Renal cortex interstitium (tissue), 11 donors: Measurements from ENCODE around the gene CD81. TPM values are rescaled to one million over a fixed set of nuclear protein-coding genes. Genes with fewer than 3 reads are reported as not detected.
A peak's percentile ranks its signal among the peaks of the same experiment; 100 is the strongest.

ENCODE experiments used
- DNase-seq, 11 donors: peaks; one replicate each; pipeline ENCODE4 v3.0.0-alpha.2; 2013; ENCODE audit warnings: low read depth in 9 of 11, low spot score in 4 of 11; ENCODE audit errors: extremely low read depth in 1 of 11
- polyA plus RNA-seq, 3 donors: library from polyadenylated mRNA; unstranded; fragments of 120-200 nt; gene quantifications; one replicate each; pipeline ENCODE4 v1.2.1, GENCODE V29; 2013; ENCODE audit not compliant: insufficient read length in 3 of 3

CD81 gene
- polyA plus RNA-seq, 3 donors, result 528 to 587 (median 583) TPM

GRCh38 chr11:2393941-2394817 lies 17.1 kb downstream of the CD81 start:
- no peak for DNase-seq

DNA sequence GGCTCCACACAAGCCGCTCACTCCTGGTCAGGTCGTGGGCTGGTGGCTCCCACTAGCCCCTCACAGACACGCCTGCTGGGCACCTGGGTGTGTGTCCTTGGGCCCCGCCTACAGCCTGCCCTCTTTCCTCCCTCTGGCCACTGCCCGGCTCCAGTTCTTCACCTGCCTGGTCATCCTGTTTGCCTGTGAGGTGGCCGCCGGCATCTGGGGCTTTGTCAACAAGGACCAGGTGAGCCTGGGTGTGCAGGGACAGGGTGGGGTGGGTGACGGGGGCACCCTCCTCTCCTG lies 17.7 kb downstream of the CD81 start:
- DNase-seq, result no peak

- no peak for DNase-seq
These were observed 18.2 kb downstream of the CD81 start for GRCh38 chr11:2395211-2395730.

GRCh38 chr11:2395856-2396255 lies 18.7 kb downstream of the CD81 start:
- DNase-seq, result no peak

GRCh38 chr11:2396471-2396870 lies 19.4 kb downstream of the CD81 start:
- no peak for DNase-seq

- DNase-seq, result no peak
These were observed 19.9 kb downstream of the CD81 start for GRCh38 chr11:2397005-2397404.

DNA sequence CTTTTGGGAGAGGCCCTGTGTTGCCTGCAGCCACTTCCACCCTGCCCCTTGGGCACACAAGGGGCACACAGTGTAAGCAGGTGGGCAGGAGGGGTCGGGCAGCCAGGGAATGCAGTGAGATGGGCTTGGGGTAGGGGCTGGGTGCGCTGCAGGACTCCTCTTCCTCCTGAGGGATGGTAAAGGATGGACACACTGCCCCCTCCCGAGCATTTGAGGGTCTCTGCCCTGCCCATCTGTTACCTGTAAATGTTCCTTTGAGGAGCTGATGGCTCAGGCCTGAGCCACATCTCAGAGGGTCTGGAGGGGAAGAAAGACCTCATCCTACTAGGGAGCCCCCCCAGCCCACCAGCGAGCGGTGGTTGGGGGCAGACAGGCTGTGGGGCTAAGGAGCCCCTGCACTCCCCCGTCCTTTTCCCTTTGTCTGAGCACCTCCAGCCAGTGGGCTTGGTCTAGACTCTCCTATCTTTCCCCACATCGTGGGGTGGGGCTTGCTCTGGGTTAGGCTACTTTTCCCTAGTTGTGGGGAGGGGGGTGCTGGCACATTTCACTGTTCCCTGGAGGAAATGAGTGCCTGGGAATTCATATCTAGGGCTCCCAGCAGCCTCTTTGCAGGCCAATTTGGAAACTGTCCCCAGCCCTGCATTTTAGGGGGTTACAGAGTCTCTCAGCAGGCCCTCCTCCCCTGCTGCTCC lies 21.7 kb downstream of the CD81 start:
- DNase-seq, result no peak

GRCh38 chr11:2399488-2400068 lies 22.5 kb downstream of the CD81 start:
- no peak for DNase-seq

- DNase-seq, result peak; percentile 99 to 100 (median 100)
These were observed 23.1 kb downstream of the CD81 start, which contains the start of gene TSSC4 for GRCh38 chr11:2400069-2400761. Gene TSSC4 (plus strand): TSS chr11:2400750. CDS start chr11:2402634, 1,884 bp downstream.

- DNase-seq, result no peak
These were observed 23.8 kb downstream of the CD81 start for GRCh38 chr11:2400762-2401435.

DNA sequence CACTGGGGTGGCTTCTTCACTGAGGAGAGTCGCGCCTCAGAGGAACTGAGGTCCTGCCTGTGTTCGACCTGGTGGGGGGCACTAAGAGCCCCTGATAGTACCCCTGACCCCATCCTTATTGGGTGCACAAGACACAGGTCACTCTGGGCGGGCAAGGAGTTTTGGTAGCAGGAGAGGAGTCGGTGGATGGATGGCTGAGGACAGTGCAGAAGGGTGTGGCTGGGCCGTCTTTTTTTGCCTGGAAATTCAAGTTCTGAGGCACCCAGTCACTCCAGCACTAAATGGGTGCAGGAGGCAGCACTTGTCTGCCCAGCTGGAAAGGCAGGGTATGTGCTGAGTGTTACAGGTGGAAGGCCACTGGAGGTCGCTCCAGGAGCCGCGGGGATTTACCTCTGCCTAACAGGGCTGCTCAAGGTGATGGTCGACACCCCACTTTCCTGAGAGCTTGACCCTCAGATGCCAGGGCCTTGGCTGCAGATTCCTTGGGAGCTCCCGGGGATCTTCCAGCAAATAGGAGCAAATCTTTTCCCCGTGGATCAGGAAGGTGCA lies 24.4 kb downstream of the CD81 start:
- no peak for DNase-seq

DNA sequence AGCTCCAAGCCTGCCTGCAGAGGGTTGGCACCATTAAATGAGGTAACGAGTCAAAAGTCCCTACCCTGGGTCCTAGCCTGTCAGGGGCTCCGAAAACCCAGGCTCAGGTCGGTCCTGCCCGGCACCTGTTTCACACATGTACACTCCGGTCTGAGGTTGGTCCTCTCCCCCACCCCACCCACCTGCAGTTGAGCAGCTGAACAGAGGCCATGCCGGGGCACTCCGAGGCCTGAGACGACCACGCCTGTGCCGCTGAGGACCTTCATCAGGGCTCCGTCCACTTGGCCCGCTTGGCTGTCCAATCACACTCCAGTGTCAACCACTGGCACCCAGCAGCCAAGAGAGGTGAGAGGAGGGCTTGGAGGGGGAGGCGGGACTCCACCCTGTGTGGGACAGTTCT lies 25.0 kb downstream of the CD81 start:
- no peak for DNase-seq

- DNase-seq, result no peak
These were observed 26.0 kb downstream of the CD81 start for GRCh38 chr11:2402890-2403645.

DNA sequence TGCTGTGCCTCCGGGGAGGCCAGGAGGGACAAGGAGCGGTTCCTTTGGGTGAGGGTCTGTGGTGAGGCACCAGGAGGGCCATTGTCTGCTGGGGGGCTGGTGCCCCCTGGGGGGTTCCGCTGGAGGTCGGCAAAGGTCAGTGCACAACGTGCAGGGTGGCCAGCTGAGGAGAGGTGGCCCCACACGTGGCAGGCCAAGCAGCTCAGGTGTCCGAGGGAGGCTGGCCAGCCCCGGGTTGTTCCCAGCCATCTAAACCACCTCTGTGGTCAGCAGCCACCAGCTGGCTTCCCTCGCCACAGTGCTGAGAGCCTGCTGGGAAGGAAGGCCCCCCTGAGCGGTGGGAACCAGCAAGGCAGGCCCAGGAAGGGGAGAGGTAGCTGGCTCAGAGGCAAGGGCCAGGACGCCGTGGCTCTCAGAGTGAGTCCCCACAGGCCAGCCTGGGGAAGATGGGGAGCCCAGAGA lies 27.7 kb downstream of the CD81 start:
- DNase-seq, result no peak

DNA sequence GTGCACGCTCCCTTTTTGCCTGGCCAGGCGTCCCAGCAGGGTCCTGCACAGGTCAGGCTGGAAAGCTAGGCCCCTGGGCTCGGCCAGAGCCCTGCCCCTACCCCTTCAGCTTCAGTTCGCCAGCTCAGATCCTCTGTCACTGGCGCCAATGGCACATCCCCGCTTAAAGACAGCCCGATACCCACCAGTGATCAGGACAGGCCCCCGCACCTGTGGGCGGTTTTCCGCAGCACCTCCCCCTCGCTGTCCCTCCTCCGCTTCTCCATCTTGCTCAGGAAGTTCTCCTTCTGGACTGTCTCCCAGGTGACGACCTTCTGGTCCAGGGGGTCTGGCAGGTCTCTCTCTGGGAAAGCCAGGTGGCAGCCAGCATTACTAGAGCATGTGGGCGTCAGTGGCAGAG lies 29.3 kb downstream of the CD81 start:
- peak in 6 of 11 donors; percentile 36 to 69 (median 64) for DNase-seq

DNA sequence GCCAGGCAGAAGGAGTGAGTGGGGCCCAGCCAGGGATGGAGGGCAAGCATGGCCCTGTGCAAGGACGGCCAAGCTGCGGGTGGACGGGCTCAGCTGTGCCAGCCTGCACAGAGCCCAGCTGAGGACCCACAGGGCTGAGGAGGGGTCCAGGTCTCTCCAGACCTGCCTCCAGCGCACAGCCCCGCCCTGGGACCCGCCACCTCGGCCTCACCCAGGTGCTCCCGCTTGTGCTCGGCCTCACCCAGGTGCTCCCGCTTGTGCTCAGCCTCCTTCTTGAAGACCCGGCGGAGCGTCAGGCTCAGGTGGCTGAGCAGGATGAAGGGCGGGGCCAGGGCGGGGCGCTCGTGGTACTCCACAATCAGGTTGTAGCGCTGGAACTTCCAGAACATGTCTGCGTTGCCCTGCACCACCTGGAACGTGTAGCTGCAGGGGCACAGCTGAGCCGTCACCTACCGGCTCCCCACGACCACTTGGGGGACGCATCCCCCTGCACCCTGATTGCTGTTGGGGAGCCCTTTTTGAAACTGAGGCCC lies 29.8 kb downstream of the CD81 start:
- DNase-seq, result no peak

DNA sequence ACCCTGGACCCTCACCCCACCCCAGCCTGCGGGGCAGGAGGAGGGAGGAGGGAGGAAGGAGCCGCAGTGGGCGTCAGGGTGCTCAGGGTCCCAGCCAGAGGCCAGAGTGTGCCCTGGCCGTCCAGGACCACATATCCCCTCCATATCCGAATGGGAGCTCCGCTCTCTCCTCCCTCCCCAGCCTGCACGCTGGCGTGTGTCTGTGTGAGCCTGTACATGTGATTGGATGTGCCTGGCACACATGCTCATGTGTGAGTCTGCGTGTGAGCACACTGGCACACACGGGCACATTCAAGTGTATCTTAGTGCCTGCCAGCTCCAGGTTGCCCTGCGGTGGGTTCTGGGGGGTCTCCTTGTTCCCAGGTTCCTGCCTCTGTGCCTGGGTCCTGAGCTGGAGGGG lies 31.6 kb downstream of the CD81 start:
- peak in 1 of 11 donors; percentile 39 for DNase-seq

DNA sequence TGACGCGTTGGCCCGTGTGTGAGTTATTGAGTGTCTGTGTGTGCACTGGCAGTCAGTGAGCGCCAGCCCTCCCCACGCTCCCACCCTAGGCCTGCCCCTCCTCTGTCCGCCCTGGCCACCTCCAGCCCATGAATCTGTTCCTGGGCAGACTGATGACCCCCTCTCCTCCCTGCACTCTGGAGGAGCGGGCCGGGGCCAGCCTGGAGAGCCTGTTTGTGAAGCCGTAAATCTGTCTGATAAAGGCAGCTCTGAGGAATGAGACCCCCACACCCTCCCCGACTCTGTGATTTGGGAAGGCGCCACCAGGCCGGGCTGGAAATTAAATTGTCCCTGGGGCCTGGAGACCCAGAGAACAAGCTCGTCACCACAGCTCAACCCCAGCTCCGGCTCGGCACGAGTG lies 32.0 kb downstream of the CD81 start:
- peak; percentile 74 to 93 (median 85) for DNase-seq
